Adipose tissue (tissue), 3 donors: ENCODE results near the gene EGR2. TPM values are rescaled to one million over a fixed set of nuclear protein-coding genes. Genes with fewer than 3 reads are reported as not detected.
A peak's percentile ranks its signal among the peaks of the same experiment; 100 is the strongest.
"Not testable (repeated sequence)": the region's sequence is repeated elsewhere in the genome, so short reads cannot be mapped to it uniquely, and the experiment has no call there.

Source experiments
- H3K27ac ChIP-seq: one replicate; pipeline ENCODE4 v1.5.1; 2013; ENCODE audit warnings: low read depth, low read length
- WGBS, 3 donors: extraction: QIAGEN DNeasy Blood & Tissue Kit; methylation state at CpG; one replicate each; pipeline ENCODE4 v1.1.7; 2013; 5-methylcytosine and 5-hydroxymethylcytosine counted together
- polyA plus RNA-seq, 3 donors: library from polyadenylated mRNA; stranded (reverse); fragments of 200-250 nt; gene quantifications; one replicate each; pipeline ENCODE4 v1.2.3, GENCODE V29; 2013
- donor health status: healthy with polysubstance abuse.
- donor health status: Bipolar disorder and iron deficiency.
- donor health status: healthy.

Gene EGR2
- polyA plus RNA-seq, 3 donors, result 2.0 to 21.5 (median 10.4) TPM

- 0% methylated on average over 75 to 87 of the region's 87 CpGs for WGBS, 3 donors
- peak within 1 kb of the TSS; percentile 92 for H3K27ac ChIP-seq
Measured at GRCh38 chr10:62804356-62805230, 11.6 kb downstream of the EGR2 start, which contains the start of gene ADO. Gene ADO (plus strand): TSS chr10:62804720. CDS start chr10:62805060, 340 bp downstream.

GRCh38 chr10:62803724-62804355 is 12.3 kb downstream of the EGR2 start:
- 31 to 36% (median 31%) methylated on average over 11 of the region's 11 CpGs for WGBS, 3 donors
- peak overlapping the region; percentile 92 for H3K27ac ChIP-seq

GRCh38 chr10:62801871-62802270 is 14.3 kb downstream of the EGR2 start:
- 88 to 95% (median 91%) methylated on average over 3 of the region's 3 CpGs for WGBS, 3 donors
- no peak overlapping the region for H3K27ac ChIP-seq

- H3K27ac ChIP-seq, result no peak overlapping the region
- 72 to 93% (median 85%) methylated on average over 3 of the region's 3 CpGs for whole genome bisulfite sequencing, 3 donors
Measured at GRCh38 chr10:62796896-62797295, 19.3 kb downstream of the EGR2 start.

- no peak overlapping the region for H3K27ac ChIP-seq
- whole genome bisulfite sequencing, 3 donors, result 82 to 90% (median 88%) methylated on average over 4 of the region's 4 CpGs
Measured at GRCh38 chr10:62795762-62796161, 20.4 kb downstream of the EGR2 start.

- no peak overlapping the region for H3K27ac ChIP-seq
Measured at GRCh38 chr10:62795100-62795499, 21.1 kb downstream of the EGR2 start.

GRCh38 chr10:62794306-62794705 is 21.9 kb downstream of the EGR2 start:
- 82 to 92% (median 91%) methylated on average over 1 of the region's 1 CpG for WGBS, 3 donors
- H3K27ac ChIP-seq, result no peak overlapping the region

- H3K27ac ChIP-seq, result no peak overlapping the region
- 81 to 91% (median 83%) methylated on average over 5 of the region's 5 CpGs for WGBS, 3 donors
Measured at GRCh38 chr10:62792261-62792660, 23.9 kb downstream of the EGR2 start.

GRCh38 chr10:62790571-62790970 is 25.6 kb downstream of the EGR2 start:
- 66 to 91% (median 87%) methylated on average over 2 of the region's 2 CpGs for WGBS, 3 donors
- H3K27ac ChIP-seq, result no peak overlapping the region

- WGBS, 3 donors, result 66 to 91% (median 85%) methylated on average over 14 of the region's 14 CpGs
- no peak overlapping the region for H3K27ac ChIP-seq
Measured at GRCh38 chr10:62790019-62790555, 26.1 kb downstream of the EGR2 start.

- WGBS, 3 donors, result 33 to 75% (median 71%) methylated on average over 9 of the region's 9 CpGs
- no peak overlapping the region for H3K27ac ChIP-seq
Measured at GRCh38 chr10:62788861-62789467, 27.2 kb downstream of the EGR2 start.

GRCh38 chr10:62788285-62788684 is 27.9 kb downstream of the EGR2 start:
- 75 to 98% (median 94%) methylated on average over 2 of the region's 2 CpGs for WGBS, 3 donors
- H3K27ac ChIP-seq, result not testable (repeated sequence)

GRCh38 chr10:62784537-62784936 is 31.6 kb downstream of the EGR2 start:
- WGBS, 3 donors, result 86 to 97% (median 96%) methylated on average over 3 of the region's 3 CpGs
- not testable (repeated sequence) for H3K27ac ChIP-seq

- 74 to 83% (median 81%) methylated on average over 5 of the region's 5 CpGs for WGBS, 3 donors
Measured at GRCh38 chr10:62779487-62780248, 36.5 kb downstream of the EGR2 start.

GRCh38 chr10:62778125-62778524 is 38.0 kb downstream of the EGR2 start:
- 81 to 96% (median 93%) methylated on average over 2 of the region's 2 CpGs for WGBS, 3 donors

More at GRCh38 chr10:62779487-62780248, 36.5 kb downstream of the EGR2 start:
- no peak overlapping the region for H3K27ac ChIP-seq

GRCh38 chr10:62772186-62772974 is 43.8 kb downstream of the EGR2 start:
- no peak overlapping the region for H3K27ac ChIP-seq
- 50 to 67% (median 61%) methylated on average over 7 of the region's 7 CpGs for WGBS, 3 donors

More at GRCh38 chr10:62778125-62778524, 38.0 kb downstream of the EGR2 start:
- no peak overlapping the region for H3K27ac ChIP-seq

GRCh38 chr10:62769574-62770242 is 46.5 kb downstream of the EGR2 start:
- WGBS, 3 donors, result 83 to 91% (median 86%) methylated on average over 1 of the region's 1 CpG
- no peak overlapping the region for H3K27ac ChIP-seq
